ENCODE data around the gene TLE3. TPM values are rescaled to one million over a fixed set of nuclear protein-coding genes. Genes with fewer than 3 reads are reported as not detected.
"Not testable (repeated sequence)": the region's sequence is repeated elsewhere in the genome, so short reads cannot be mapped to it uniquely, and the experiment has no call there.

The TLE3 gene
- polyA plus RNA-seq, 1 experiment = 3.7 TPM

DNA sequence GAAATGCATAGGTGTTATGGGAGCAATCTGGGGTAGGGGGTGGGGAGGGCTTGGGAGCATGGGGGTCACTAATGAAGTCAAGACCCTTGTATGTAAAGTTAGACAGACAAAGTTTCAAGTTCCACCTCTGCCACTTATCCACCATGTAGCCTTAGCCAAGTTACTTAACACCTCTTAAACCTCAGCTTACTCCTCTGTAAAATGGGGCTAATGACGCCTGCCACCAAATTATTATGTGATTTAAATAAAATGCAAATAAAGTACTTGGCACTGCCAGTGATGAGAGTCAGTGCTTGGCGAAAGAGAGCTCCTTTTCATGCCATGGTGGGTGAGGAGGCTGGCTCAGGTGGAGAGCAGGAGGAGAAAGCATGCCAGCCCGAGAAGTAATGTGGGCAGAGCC is 18.6 kb upstream of the TLE3 start:
- CTCF ChIA-PET = no interaction called here
- no peak for TF ChIP-seq CTCF (IDR thresholded peaks at IDR 0.05; ENCODE audit: insufficient read depth, low read depth, low read length)
- Histone ChIP-seq H3K27me3 (ENCODE audit: control insufficient read depth, insufficient read depth, low read length) (peaks cover 11% of the 10 kb centered on the region), H3K4me3 (ENCODE audit: low read depth, low read length) (no peak overlapping the region), H3K36me3 (ENCODE audit: control insufficient read depth, insufficient read depth, low read length) (no peaks in the 10 kb centered on the region)
- POLR2A ChIA-PET = no interaction called here
- no peak for DNase-seq (ENCODE audit: low read depth)

DNA sequence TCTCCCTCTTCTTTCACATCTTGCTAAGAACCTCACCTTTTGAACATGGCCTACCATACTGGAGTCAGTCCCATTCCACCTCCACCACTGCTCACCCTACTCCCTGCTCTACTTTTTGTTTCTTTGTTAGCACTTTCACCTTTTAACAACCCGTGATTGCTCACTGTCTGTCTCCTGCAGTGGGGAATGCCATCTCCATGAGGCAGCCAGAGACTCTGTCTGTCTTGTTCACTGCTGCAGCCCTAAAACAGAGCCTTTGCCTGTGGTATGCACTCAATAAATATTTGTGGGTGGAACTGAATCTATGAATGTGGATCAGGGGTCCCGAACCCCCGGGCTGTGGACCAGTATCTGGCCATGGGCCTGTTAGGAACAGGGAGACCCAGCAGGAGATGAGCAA is 16.5 kb upstream of the TLE3 start:
- H3K27me3 ChIP-seq (ENCODE audit: control insufficient read depth, insufficient read depth, low read length) = peaks cover 17% of the 10 kb centered on the region
- H3K36me3 ChIP-seq (ENCODE audit: control insufficient read depth, insufficient read depth, low read length) = no peaks in the 10 kb centered on the region
- CTCF ChIA-PET = no interaction called here
- POLR2A ChIA-PET = no interaction called here
- DNase-seq (ENCODE audit: low read depth) = no peak
- no peak for TF ChIP-seq CTCF (IDR thresholded peaks at IDR 0.05; ENCODE audit: insufficient read depth, low read depth, low read length)
- no peak overlapping the region for H3K4me3 ChIP-seq (ENCODE audit: low read depth, low read length)

DNA sequence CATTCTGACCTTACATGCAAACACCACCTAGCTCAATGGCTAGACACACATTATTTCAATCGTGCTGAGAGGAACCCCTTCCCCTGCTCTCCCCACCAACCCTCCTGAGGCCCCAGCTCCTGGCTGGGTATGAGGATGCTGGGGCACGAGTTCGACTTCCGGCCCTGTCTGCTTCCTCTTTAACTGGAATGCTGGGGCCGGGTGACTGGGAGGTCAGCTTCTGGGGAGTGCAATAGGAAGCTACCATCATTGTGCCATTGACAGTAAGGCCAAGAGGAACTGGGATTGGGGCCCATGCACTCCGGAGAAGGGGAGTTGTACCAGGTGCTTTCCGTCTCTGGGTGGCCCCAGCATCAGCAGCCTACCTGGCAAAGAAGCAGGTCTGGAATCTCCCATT is 15.6 kb upstream of the TLE3 start:
- CTCF ChIA-PET = interaction anchor here (2.7 kb wide), 1 partner anchor 12 kb away, joined by 9 read pairs; no protein-coding TSS in a partner anchor
- no peak overlapping the region for H3K4me3 ChIP-seq (ENCODE audit: low read depth, low read length)
- POLR2A ChIA-PET = no interaction called here

DNA sequence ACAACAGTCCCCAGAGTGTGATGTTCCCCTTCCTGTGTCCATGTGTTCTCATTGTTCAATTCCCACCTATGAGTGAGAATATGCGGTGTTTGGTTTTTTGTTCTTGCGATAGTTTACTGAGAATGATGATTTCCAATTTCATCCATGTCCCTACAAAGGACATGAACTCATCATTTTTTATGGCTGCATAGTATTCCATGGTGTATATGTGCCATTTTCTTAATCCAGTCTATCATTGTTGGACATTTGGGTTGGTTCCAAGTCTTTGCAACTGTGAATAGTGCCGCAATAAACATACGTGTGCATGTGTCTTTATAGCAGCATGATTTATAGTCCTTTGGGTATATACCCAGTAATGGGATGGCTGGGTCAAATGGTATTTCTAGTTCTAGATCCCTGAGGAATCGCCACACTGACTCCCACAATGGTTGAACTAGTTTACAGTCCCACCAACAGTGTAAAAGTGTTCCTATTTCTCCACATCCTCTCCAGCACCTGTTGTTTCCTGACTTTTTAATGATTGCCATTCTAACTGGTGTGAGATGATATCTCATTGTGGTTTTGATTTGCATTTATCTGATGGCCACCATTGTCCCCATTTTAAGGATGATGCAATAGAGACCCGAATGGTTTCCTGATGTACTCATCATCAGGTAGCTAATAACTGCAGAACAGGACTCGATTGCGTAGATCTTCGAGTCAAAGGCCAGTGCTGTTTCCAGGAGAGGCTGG is 15.0 kb upstream of the TLE3 start:
- CTCF ChIA-PET = interaction anchor here (2.7 kb wide), 1 partner anchor 11 kb away, joined by 9 read pairs; no protein-coding TSS in a partner anchor
- DNase-seq (ENCODE audit: low read depth); H3K36me3 ChIP-seq (ENCODE audit: control insufficient read depth, insufficient read depth, low read length); POLR2A ChIA-PET; H3K4me3 ChIP-seq (ENCODE audit: low read depth, low read length): not testable (repeated sequence)
- H3K27me3 ChIP-seq (ENCODE audit: control insufficient read depth, insufficient read depth, low read length) = peaks cover 16% of the 10 kb centered on the region

More for the DNA sequence above, 15.6 kb upstream of the TLE3 start:
- no peaks in the 10 kb centered on the region for H3K36me3 ChIP-seq (ENCODE audit: control insufficient read depth, insufficient read depth, low read length)
- peaks cover 16% of the 10 kb centered on the region for H3K27me3 ChIP-seq (ENCODE audit: control insufficient read depth, insufficient read depth, low read length)
- TF ChIP-seq CTCF (IDR thresholded peaks at IDR 0.05; ENCODE audit: insufficient read depth, low read depth, low read length) = no peak
- DNase-seq (ENCODE audit: low read depth) = no peak

DNA sequence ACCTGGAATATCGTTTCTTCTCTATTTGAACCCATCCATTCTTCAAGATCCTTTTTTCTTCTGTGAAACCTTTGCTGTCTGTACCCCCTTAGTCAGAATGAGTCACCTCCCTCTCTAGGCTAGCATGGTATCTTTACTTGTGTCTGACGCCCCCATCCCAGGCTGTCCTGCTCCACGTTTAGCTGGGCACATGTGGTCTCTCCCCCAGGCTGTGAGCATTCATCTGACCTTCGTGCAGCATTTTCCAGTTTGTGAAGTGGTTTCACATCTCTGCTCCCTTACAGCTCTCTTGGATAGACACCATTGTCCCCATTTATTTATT is 14.3 kb upstream of the TLE3 start:
- no peak for DNase-seq (ENCODE audit: low read depth)
- CTCF ChIA-PET = interaction anchor here (2.7 kb wide), 1 partner anchor 10 kb away, joined by 9 read pairs; no protein-coding TSS in a partner anchor
- POLR2A ChIA-PET = no interaction called here
- Histone ChIP-seq H3K27me3 (ENCODE audit: control insufficient read depth, insufficient read depth, low read length) (peaks cover 16% of the 10 kb centered on the region), H3K4me3 (ENCODE audit: low read depth, low read length) (no peak overlapping the region), H3K36me3 (ENCODE audit: control insufficient read depth, insufficient read depth, low read length) (no peaks in the 10 kb centered on the region)
- no peak for TF ChIP-seq CTCF (IDR thresholded peaks at IDR 0.05; ENCODE audit: insufficient read depth, low read depth, low read length)

Measured in BJ (cell line).